Kidney capillary endothelial cell (primary cell): ENCODE data around the gene SCLY.
"Not testable (repeated sequence)": the region's sequence is repeated elsewhere in the genome, so short reads cannot be mapped to it uniquely, and the experiment has no call there.

Experiments
- DNase-seq: peaks from one replicate; pipeline ENCODE4 v3.0.0-alpha.2; 2018; ENCODE audit warnings: low spot score

The SCLY gene

GRCh38 chr2:238113611-238114010, 52.8 kb downstream of the SCLY start:
- no peak for DNase-seq

- no peak for DNase-seq
These were observed 53.6 kb downstream of the SCLY start for GRCh38 chr2:238114331-238114841.

- DNase-seq, result no peak
These were observed 54.3 kb downstream of the SCLY start for GRCh38 chr2:238114851-238115660.

- DNase-seq, result not testable (repeated sequence)
These were observed 54.9 kb downstream of the SCLY start for GRCh38 chr2:238115709-238116108.

- DNase-seq, result no peak
These were observed 55.7 kb downstream of the SCLY start for GRCh38 chr2:238116298-238117198.

- no peak for DNase-seq
These were observed 56.7 kb downstream of the SCLY start for GRCh38 chr2:238117199-238118154.

GRCh38 chr2:238119756-238120462, 59.1 kb downstream of the SCLY start:
- DNase-seq, result no peak

- no peak for DNase-seq
These were observed 59.9 kb downstream of the SCLY start for GRCh38 chr2:238120463-238121298.

- no peak for DNase-seq
These were observed 60.9 kb downstream of the SCLY start for GRCh38 chr2:238121511-238122286.

- no peak for DNase-seq
These were observed 61.8 kb downstream of the SCLY start for GRCh38 chr2:238122287-238123217.

GRCh38 chr2:238123218-238123971, 62.6 kb downstream of the SCLY start:
- no peak for DNase-seq

GRCh38 chr2:238123991-238124470, 63.2 kb downstream of the SCLY start:
- DNase-seq, result no peak

- DNase-seq, result no peak
These were observed 63.8 kb downstream of the SCLY start for GRCh38 chr2:238124488-238125126.

- DNase-seq, result no peak
These were observed 64.5 kb downstream of the SCLY start for GRCh38 chr2:238125127-238125885.

GRCh38 chr2:238126338-238126737, 65.5 kb downstream of the SCLY start:
- DNase-seq, result no peak

GRCh38 chr2:238126775-238127164, 66.0 kb downstream of the SCLY start:
- no peak for DNase-seq
